ENCODE data around the gene IGFBP1.
"Not testable (repeated sequence)": the region's sequence is repeated elsewhere in the genome, so short reads cannot be mapped to it uniquely, and the experiment has no call there.

The IGFBP1 gene

DNA sequence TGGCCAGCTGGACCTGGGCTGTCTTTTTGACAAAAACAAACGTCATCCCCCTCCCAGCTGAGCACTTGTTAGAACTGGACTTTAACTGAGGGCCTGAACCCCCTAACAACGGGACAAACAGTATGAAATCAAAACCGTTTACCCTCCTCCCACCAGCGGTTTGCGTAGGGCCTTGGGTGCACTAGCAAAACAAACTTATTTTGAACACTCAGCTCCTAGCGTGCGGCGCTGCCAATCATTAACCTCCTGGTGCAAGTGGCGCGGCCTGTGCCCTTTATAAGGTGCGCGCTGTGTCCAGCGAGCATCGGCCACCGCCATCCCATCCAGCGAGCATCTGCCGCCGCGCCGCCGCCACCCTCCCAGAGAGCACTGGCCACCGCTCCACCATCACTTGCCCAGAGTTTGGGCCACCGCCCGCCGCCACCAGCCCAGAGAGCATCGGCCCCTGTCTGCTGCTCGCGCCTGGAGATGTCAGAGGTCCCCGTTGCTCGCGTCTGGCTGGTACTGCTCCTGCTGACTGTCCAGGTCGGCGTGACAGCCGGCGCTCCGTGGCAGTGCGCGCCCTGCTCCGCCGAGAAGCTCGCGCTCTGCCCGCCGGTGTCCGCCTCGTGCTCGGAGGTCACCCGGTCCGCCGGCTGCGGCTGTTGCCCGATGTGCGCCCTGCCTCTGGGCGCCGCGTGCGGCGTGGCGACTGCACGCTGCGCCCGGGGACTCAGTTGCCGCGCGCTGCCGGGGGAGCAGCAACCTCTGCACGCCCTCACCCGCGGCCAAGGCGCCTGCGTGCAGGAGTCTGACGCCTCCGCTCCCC is at the start of gene IGFBP1:
IGFBP1 (plus strand) TSS at position 304 of the 808 bp plus-strand sequence; CDS start at position 469, 165 bp downstream.
- DNase-seq: no peak

- DNase-seq: not testable (repeated sequence)
Observed at GRCh38 chr7:45838852-45839251, 49.4 kb upstream of the IGFBP1 start.

DNA sequence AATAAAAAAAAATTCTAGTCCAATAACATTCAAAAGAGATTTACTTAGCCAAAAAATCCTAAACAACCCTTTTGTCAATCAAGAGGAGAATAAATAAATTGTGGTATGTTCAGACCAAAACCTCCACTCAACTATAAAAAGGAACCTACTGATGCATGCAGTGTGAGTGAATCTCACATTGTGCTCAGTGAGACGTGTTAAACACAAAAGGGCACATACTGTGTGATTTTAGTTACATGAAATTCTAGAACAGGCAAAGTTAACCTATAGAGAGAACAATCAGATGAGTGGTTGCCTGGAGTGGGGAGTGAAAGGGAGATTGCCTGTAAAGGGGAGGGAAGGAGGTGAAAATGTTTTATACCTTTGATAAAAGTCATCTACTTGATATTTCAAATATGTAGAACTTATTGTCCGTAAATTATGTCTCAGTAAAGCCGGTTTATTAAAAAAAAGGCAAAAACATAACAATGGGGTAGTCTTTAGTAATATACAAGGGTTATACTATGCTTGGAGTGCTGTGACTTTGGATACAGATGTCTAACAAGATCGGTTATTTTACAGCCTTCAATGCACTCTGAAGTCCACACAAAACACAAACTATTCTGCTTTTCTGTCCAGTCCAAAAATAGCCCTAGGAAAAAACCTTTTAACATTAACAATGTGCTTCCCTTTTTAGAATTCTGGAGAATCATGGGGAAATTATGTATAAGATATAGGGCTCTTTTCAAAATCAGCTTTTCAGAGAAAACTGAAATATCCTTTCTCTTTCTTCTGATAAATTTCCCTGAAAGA is 46.2 kb upstream of the IGFBP1 start:
- not testable (repeated sequence) for DNase-seq

DNA sequence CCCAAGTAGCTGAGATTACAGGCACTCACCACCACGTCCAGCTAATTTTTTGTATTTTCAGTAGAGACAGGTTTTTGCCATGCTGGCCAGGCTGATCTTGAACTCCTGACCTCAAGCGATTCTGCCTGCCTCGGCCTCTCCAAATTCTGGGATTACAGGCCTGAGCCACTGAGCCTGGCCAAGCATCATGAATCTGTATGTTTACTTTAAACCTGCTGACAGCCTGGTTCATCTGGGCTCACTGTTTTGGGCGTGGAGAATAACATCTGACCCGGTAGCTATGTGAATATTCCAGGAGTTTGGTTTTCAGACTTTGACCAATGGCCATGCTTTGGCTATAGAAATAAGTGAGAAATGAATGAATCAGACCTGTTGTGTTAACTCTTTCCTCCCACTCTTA is 41.8 kb upstream of the IGFBP1 start:
- not testable (repeated sequence) for DNase-seq

DNA sequence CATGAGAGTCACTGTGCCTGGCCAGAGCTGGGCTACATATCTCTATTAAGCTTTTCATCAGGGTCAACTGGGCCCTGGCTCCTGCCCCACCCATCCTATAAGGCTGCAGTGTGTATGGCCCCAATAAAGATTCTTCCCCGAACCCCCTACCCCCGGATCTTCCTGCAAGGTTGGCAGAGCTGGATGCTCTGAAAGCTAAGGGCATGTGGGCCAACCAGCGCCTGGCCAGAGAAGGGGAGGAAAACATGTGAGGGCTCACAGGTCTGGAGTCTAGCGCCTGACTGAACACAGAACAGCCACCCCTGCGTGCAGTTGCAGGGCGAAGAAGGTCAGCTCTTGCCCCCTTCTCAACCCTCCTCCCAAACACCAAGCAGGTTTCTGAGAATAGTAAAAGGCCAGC is 39.6 kb upstream of the IGFBP1 start:
- not testable (repeated sequence) for DNase-seq

- not testable (repeated sequence) for DNase-seq
Observed at GRCh38 chr7:45852984-45853383, 35.3 kb upstream of the IGFBP1 start.

DNA sequence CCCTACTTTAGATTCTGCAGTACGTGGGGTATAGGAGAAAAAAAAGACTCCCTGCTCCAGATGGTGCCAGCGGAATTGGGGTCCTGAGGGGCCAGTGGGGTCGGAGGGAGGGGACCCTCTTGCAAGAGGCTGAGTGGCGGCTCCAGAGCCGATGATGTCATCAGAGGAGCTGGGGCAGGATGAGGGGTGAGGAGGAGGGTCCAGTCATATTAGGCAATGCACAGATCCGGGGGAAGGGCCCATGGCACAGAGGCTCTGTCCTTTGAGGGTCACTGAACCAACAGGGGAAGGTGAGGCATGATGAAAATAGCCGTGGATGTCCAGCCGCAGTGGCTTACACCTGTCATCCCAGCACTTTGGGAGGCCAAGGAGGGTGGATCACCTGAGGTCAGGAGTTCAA is 34.8 kb upstream of the IGFBP1 start:
- not testable (repeated sequence) for DNase-seq

DNA sequence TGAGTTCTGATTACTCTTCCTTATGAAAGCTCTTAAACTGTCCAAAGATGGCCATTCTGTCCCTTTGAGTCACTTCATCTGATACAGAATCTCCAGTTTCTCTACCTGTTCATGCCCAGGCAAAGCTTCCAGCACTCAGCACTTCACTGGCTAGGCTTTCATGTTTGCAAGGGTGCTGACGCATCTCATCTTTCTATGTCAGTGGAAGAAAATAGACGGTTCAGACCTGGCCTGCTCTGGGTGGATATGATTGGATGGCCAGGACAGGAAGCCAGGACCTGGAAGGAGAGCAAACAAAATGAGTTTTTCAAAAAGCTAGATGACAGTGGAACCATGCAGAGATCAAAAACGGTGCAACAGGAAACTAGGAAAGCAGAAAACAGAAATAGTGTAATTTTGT is 32.6 kb upstream of the IGFBP1 start:
- DNase-seq: not testable (repeated sequence)

DNA sequence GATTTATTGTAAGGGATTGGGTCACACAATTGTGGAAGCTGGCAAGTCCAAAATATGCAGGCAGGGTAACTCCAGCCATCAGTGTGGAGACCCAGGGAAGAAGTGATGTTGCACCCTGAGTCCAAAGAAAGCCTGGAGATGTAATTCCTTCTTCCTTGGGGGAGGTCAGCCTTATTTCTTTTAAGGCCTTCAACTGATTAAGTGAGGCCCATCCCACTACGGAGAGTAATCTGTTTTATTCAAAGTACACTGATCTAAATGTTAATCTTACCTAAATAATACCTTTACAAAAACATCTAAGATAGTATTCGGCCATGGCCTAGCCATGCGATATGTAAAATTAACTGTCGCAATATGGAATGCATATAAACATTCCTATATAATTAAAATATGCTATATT is 31.4 kb upstream of the IGFBP1 start:
- DNase-seq: not testable (repeated sequence)

GRCh38 chr7:45863715-45864114 is 24.6 kb upstream of the IGFBP1 start:
- no peak for DNase-seq

GRCh38 chr7:45865594-45866410 is 22.5 kb upstream of the IGFBP1 start:
- DNase-seq: no peak

DNA sequence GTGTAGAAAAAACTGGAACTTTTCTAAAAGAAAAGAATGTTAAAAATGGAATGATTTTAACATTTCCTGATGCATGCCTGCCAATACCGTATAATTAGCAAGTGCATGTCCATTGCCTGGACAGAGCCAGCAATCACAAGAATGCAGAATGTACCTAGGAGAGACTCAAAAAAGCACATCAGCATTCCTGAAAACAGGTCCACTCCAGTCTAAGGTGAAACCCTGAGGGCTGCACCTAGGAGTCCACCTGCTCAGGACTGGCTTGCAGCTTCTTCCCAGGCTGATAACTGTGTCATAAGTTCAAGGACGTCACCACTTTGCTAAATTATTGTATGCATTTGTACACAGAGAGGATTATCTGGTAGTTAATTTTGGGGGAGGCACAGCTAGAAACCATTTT is 20.8 kb upstream of the IGFBP1 start:
- DNase-seq: no peak

DNA sequence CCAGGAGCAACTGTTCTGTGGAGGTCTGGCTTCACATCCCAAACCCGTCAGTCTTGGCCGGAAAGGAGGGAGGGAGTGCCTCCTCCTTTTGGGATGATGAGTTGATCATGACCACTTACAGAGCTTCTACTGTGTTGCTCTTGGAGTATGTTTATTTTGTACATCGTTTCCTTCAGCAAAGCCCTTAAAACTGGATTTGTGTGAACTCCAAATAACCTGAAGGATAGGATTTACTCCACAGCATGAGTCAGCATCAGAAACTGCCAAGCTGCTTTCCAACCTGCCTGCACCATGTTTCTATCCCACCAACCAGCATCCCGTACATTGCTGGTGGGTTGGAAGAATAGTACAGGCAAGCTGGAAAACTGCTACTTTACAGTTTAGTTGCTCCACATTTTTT is 18.9 kb upstream of the IGFBP1 start:
- no peak for DNase-seq

DNA sequence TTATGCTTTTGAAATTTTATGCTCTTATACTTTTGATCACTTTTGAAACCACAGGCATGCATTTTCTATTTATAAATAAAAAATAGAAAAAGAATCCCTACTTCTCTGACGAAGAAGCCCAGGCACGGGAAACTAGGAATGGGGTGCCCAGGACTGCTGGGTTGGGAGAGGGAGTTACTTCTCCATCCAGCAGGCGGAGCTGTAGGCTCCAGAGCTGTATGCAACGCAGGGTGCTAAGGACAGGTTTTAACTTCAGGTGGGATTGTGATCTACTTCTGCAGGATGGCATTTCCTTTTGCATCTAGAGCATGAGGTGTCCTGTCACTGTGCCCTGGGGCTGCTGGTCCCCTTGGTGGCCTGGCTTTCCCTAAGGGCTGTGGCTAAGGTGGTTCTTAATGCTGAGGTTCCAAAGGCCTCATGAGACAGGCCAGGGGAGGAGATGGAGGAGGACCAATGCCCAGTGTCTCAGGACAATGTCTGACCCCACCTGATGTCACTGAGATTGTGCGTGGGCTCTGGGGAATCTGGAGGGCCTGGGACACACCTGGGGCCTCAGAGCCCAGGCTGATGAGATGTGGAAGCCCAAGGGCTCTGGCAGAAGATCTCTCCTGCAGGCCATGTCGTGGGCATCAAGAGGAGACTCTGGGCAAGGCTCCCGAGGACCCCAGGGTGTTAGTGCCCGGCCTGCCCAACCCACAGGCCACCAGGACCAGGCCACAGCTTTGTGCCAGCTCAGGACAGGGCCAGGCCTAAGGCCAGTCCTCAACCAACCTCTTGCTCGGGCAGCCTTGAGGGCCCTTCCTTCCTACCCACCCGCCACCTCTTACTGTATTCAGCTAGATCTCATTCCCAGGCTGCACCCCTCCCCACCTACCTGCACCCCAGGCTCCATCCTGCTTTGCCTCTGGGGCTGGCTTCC is 15.9 kb upstream of the IGFBP1 start:
- DNase-seq: peak; percentile 13

DNA sequence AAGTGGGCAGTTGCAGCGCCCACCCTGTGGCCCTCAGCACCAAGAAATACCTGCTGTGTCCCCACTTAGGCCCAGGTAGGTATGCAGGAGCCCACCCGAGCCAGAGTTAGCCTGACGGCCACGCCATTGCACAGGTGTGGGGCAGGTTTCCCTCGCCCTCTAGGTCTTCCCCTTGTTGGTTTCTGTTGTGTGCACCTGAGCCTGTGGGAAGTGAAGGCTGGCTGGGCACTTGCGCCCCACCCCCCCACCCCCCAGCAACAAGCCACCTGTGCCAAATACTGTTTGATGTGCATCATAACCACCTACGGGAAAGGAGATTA is 15.3 kb upstream of the IGFBP1 start, which contains the start of gene CCDC201:
CCDC201 (minus strand) TSS at position 48 of the 320 bp plus-strand sequence. CDS start 75 bp downstream, outside the sequence.
- no peak for DNase-seq

DNA sequence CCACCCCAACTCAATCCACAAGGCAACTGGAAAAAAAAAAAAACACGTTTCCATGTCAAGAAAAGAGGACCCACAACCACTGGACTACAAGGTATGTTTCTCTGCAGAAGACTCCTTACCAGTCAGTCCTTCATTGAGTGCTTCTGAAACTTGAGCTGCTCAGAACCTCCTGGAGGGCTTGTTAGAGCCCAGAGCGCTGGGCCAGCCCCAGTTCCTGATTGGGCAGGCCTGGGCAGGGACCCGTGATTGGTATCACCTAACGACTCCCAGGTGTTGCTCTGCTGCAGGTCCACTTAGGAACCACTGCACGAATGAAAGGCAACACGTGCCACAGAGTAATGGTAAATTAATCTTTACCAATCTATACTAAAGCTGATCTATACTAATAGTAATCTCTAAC is 14.9 kb upstream of the IGFBP1 start:
- DNase-seq: no peak

GRCh38 chr7:45874408-45875131 is 13.7 kb upstream of the IGFBP1 start:
- no peak for DNase-seq

GRCh38 chr7:45876519-45876918 is 11.8 kb upstream of the IGFBP1 start:
- DNase-seq: no peak

GRCh38 chr7:45878457-45879144 is 9.7 kb upstream of the IGFBP1 start:
- no peak for DNase-seq

DNA sequence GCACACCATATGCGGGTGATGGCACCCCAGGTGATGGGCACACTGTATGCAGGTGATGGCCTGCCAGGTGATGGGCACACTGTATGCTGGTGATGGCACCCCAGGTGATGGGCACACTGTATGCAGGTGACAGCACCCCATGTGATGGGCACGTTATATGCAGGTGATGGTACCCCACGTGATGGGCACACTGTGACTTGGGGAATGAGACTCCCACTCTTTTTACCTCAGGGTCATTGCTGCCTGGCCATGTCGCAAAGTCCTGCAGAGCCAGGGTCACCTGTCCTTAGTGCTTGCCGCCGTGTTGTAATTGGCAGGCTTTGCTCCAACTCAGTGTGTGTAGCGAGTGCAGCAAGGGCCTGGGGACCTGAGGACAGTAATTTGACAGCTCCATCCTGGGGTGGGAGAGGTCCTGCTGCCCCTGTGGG is 7.8 kb upstream of the IGFBP1 start:
- DNase-seq: no peak

GRCh38 chr7:45881280-45881758 is 7.0 kb upstream of the IGFBP1 start:
- no peak for DNase-seq

All from NCI-H748 treated with DMSO at 0.1 percent for 48 hours (cell line).